ENCODE results near the gene FHOD1. TPM values are rescaled to one million over a fixed set of nuclear protein-coding genes. Genes with fewer than 3 reads are reported as not detected.

FHOD1 gene
- 94.9 and 96.4 TPM in 2 replicates for total RNA-seq (2021)
- percentile 57 among the genes with signal in this experiment for Bru-seq, nascent RNA
- BruChase-seq, experiment 1, labeled RNA remaining after a 2-hour chase, result percentile 67 among the genes with signal in this experiment
- BruChase-seq, experiment 2, labeled RNA remaining after a 6-hour chase, result percentile 77 among the genes with signal in this experiment
- long read RNA-seq, transcript FHOD1-201 (22 exons, 3,990 nt), result major isoform, 28 of 103 reads
- long read RNA-seq, partial matches to known transcripts, result 30 of 103 reads
- long read RNA-seq, other reads (novel, unspliced or antisense), result 44 of 103 reads

DNA sequence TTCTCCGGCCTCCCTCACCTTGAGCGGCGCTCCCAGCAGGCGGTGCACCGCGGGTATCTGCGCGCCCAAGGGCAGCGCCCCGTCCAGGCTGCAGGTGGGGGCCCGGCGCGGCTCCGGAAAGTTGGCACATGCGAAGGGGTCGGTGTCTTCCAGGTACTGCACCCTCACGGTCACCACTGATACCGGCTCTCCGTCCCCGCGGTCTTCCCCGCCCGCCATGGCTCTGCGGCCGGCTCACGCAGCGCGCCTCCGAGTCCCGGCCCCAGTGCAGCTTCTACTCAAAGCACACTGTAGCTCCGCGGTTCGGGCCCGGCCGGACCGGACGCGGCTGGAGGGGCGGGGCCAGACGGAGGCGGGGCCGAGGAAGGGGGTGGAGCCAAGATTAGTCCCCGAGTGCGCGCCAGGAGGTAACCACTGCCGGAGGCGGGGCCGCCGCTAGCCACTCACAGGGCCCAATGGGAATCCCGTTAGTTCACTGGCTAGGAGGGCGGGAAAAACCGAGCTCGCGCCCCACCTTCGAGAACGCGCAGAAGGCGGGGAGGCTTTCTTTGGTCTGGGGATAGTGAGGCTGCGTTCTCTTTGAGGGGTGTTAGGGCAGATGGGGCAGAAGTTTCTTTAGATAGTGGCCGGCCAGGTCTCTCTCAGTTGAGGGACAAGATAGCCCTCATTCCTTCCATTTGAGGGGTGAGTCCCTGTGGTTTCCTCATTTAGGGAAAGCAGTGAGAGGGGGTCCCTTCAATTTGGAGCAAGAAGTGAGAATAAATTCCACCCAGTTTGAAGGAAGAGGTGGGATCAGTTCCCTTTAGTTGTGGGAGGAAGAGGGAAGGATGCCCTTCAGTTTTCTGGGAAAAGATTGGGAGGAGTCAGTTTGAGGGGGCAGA is at the start of gene FHOD1:
Gene FHOD1, minus strand, starts transcription at position 290 of the 881 bp plus-strand sequence. Its CDS starts 71 bp downstream, at position 219.
- peak; percentile 98 for DNase-seq (ENCODE audit: low spot score)
- Histone ChIP-seq H3K4me1 (ENCODE audit: insufficient read depth, low read length, poor library complexity, severe bottlenecking) (peaks cover 58% of the 10 kb centered on the region), H3K27ac (ENCODE audit: low read depth, low read length, poor library complexity, severe bottlenecking) (peak within 1 kb of the TSS; percentile 79), H3K4me3 (ENCODE audit: low read depth, low read length, poor library complexity, severe bottlenecking) (peak within 1 kb of the TSS; percentile 90), H3K9me3 (ENCODE audit: low read depth, low read length, poor library complexity, severe bottlenecking) (no peaks in the 10 kb centered on the region), H3K36me3 (ENCODE audit: insufficient read depth, low read length, poor library complexity, severe bottlenecking) (no peaks in the 10 kb centered on the region), H3K27me3 (replicated peaks; ENCODE audit: insufficient read depth, low read depth, low read length, poor library complexity) (no peaks in the 10 kb centered on the region)
- TF ChIP-seq, protein P1, sequence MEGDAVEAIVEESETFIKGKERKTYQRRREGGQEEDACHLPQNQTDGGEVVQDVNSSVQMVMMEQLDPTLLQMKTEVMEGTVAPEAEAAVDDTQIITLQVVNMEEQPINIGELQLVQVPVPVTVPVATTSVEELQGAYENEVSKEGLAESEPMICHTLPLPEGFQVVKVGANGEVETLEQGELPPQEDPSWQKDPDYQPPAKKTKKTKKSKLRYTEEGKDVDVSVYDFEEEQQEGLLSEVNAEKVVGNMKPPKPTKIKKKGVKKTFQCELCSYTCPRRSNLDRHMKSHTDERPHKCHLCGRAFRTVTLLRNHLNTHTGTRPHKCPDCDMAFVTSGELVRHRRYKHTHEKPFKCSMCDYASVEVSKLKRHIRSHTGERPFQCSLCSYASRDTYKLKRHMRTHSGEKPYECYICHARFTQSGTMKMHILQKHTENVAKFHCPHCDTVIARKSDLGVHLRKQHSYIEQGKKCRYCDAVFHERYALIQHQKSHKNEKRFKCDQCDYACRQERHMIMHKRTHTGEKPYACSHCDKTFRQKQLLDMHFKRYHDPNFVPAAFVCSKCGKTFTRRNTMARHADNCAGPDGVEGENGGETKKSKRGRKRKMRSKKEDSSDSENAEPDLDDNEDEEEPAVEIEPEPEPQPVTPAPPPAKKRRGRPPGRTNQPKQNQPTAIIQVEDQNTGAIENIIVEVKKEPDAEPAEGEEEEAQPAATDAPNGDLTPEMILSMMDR (conservative IDR thresholded peaks at IDR 0.05; ENCODE audit: low read depth, low read length), result no peak
- no peak for TF ChIP-seq EZH2 (IDR thresholded peaks at IDR 0.05; ENCODE audit: borderline replicate concordance, low read depth, low read length, poor library complexity, severe bottlenecking)
- POLR2A ChIA-PET (ENCODE audit: low non-redundant PET), result interaction anchor here (0.5 kb wide), 1 partner anchor 15 kb away, joined by 4 read pairs; no protein-coding TSS in a partner anchor
- CTCF ChIA-PET, result interaction anchor here (0.6 kb wide), 1 partner anchor 180 kb away, joined by 4 read pairs; no protein-coding TSS in a partner anchor
- no TSS peak for BruUV-seq (replicated peaks)
- intact Hi-C loops (cut with micrococcal nuclease; ENCODE audit: unreplicated experiment), result no loop called here

DNA sequence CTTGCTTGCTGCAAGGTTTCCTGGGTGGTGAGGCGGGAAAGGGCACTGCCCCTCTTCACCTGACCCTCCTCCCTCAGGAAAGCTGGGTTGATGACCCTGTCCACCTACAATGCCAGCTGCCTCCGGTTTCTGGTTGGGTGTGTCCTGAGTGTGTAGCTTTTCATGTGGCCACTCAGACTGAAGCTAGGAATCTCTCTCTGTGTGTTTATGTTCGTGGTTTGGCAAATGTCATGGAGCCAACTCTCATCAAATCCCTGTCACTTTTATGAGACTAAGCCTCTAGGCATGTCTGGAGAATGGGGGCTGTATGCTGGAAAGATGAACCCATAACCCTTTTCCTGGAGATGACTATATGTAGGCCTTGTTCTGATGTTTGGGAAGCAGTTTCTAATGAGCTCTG is 49.1 kb upstream of the FHOD1 start:
- POLR2A ChIA-PET (ENCODE audit: low non-redundant PET), result no interaction called here
- Histone ChIP-seq H3K27me3 (replicated peaks; ENCODE audit: insufficient read depth, low read depth, low read length, poor library complexity) (no peaks in the 10 kb centered on the region), H3K27ac (ENCODE audit: low read depth, low read length, poor library complexity, severe bottlenecking) (no peak overlapping the region), H3K4me3 (ENCODE audit: low read depth, low read length, poor library complexity, severe bottlenecking) (no peak overlapping the region), H3K9me3 (ENCODE audit: low read depth, low read length, poor library complexity, severe bottlenecking) (no peaks in the 10 kb centered on the region), H3K36me3 (ENCODE audit: insufficient read depth, low read length, poor library complexity, severe bottlenecking) (no peaks in the 10 kb centered on the region), H3K4me1 (ENCODE audit: insufficient read depth, low read length, poor library complexity, severe bottlenecking) (no peaks in the 10 kb centered on the region)
- TF ChIP-seq, protein P1 (conservative IDR thresholded peaks at IDR 0.05; ENCODE audit: low read depth, low read length), result no peak
- no peak for TF ChIP-seq EZH2 (IDR thresholded peaks at IDR 0.05; ENCODE audit: borderline replicate concordance, low read depth, low read length, poor library complexity, severe bottlenecking)
- intact Hi-C loops (cut with micrococcal nuclease; ENCODE audit: unreplicated experiment), result no loop called here
- CTCF ChIA-PET, result interaction anchor here (0.9 kb wide), 1 partner anchor 36 kb away, joined by 3 read pairs; no protein-coding TSS in a partner anchor
- no peak for DNase-seq (ENCODE audit: low spot score)
- BruUV-seq (replicated peaks), result no TSS peak

DNA sequence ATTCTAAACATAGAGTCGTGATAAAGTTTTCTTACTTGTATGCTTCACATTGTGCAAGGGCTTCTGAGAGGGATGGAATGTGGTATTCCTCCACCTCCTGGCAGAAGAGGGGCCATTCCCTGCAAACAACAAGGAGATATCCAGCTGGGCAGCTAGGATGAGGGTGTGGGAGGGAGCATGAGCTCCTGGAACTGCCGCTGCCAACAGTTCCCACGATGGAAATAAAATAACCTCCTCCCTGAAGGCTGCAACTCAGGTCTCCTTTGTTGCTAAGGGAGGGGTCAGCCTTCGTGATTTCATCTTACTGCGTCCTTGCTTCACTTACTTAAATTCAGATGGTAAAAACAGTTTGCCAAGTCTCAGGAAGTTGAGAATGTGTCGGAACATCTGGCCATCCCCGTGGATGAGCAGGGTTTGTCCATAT is 47.7 kb upstream of the FHOD1 start:
- Histone ChIP-seq H3K27me3 (replicated peaks; ENCODE audit: insufficient read depth, low read depth, low read length, poor library complexity) (no peaks in the 10 kb centered on the region), H3K27ac (ENCODE audit: low read depth, low read length, poor library complexity, severe bottlenecking) (no peak overlapping the region), H3K4me3 (ENCODE audit: low read depth, low read length, poor library complexity, severe bottlenecking) (no peak overlapping the region), H3K9me3 (ENCODE audit: low read depth, low read length, poor library complexity, severe bottlenecking) (no peaks in the 10 kb centered on the region), H3K36me3 (ENCODE audit: insufficient read depth, low read length, poor library complexity, severe bottlenecking) (no peaks in the 10 kb centered on the region), H3K4me1 (ENCODE audit: insufficient read depth, low read length, poor library complexity, severe bottlenecking) (no peaks in the 10 kb centered on the region)
- no TSS peak for BruUV-seq (replicated peaks)
- intact Hi-C loops (cut with micrococcal nuclease; ENCODE audit: unreplicated experiment), result no loop called here
- POLR2A ChIA-PET (ENCODE audit: low non-redundant PET), result no interaction called here
- no peak for TF ChIP-seq EZH2 (IDR thresholded peaks at IDR 0.05; ENCODE audit: borderline replicate concordance, low read depth, low read length, poor library complexity, severe bottlenecking)
- TF ChIP-seq, protein P1 (conservative IDR thresholded peaks at IDR 0.05; ENCODE audit: low read depth, low read length), result no peak
- DNase-seq (ENCODE audit: low spot score), result no peak
- CTCF ChIA-PET, result no interaction called here
